GM19035 (cell line): ENCODE results near the gene CPPED1.

Source experiments
- ATAC-seq: cut with Tn5 transposase; IDR thresholded peaks from one replicate; pipeline ENCODE4 v1.9.1; 2021; ENCODE audit not compliant: unreplicated experiment

The CPPED1 gene

DNA sequence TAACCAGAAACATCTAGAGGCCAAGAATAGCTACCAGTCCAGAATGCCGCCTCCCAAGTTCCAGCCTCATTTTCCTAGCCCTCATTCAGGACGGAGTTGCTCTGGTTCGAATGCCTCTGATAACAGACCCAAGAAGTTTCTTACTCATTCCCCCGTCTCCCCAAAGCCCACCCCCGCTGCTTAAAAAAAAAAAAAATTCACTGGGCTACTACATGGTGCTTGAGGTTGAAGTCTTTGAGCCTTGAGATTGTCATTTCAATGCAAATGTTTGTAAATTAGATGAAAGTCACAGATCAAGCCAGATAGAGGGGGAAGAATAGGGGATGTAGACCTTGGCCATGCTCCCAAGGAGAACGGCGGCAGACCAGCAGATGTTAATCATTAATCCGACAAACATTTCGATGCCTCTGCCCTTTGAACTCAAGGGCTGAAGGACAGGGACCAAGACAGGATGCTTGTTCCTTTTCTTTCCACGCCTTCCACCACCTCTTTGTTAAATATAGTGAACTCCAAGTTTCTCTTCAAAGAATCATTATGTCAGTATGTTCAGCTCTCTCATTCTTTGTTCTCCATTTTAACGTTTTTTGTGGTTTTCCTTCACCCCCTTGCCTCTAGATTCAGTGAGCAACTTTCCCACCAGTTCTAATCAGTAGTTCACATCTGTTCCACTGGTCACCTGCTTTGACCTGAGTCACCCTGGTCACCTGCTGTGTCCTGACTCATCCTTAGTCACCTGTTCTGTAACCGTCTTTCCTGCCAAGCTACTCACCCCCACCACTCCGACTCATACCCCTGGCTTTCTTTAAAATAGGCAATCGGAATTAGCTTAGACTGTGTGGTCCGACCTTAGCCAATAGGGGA is 190.3 kb downstream of the CPPED1 start:
- ATAC-seq = no peak

DNA sequence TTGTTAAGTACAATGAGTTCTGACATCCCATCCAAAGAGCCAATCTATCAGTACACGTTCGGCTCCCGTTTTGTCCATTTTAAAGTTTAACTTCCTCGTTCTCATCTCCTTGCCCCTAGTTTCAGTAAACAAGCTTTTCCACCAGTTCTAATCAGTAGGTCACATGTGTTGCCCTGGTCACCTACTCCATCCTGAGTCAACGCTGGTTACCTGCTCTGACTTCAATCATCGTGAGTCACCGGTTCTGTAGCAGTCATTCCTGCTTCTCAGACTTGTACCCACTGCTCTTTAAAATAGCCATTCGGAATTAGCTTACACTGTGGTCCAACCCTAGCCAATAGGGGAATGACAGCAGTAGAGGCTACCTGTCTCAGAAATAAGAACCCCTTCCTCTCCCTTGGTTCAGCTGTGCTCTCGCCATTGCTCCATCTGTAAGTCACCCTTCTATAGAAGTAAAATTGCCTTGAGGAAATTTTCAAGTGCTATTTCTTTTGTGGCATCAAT is 191.0 kb downstream of the CPPED1 start:
- ATAC-seq = no peak

DNA sequence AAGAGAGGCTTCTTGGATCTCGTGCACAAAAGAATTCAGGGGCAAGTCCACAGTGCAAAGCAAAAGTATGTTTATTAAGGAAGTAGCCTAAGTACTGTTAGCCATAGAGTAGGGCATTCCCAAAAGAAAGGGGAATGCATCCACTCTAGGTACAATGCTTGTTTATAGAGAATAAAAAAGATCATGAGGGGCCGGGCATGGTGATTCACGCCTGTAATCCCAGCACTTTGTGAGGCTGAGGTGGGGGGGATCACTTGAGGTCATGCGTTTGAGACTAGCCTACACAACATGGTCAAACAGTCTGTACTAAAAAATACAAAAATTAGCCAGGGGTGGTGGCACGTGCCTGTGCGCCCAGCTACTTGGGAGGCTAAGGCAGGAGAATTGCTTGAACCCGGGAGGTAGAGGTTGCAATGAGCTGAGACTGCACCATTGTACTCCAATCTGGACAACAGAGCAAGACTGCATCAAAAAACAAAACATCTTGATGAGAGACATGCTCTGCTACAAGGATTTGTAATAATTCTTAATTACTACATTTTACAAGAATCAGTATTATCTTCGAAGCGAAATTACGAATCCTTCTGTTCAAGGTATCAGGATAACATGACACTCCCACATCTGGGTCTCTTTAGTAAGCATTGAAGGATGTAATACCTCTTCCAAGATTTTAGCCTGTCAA is 191.6 kb downstream of the CPPED1 start:
- ATAC-seq = no peak

DNA sequence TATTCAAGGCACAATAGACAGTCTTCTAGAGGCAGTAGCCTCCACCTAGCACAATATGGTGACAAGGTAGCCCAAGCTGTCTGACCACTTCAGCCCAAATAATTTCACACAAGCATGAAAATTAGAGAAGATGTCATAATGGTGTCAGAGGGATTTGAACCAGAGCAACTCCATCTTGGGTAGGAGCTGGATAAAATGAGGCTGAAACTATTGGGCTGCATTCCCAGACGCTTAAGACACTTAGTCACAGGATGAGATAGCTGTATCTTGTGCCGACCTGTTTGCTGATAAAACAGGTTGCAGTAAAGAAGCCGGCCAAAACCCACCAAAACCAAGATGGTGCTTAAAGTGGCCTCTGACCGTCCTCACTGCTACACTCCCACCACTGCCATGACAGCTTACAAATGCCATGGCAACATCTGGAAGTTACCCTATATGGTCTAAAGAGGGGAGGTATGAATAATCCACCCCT is 192.6 kb downstream of the CPPED1 start:
- ATAC-seq = no peak

DNA sequence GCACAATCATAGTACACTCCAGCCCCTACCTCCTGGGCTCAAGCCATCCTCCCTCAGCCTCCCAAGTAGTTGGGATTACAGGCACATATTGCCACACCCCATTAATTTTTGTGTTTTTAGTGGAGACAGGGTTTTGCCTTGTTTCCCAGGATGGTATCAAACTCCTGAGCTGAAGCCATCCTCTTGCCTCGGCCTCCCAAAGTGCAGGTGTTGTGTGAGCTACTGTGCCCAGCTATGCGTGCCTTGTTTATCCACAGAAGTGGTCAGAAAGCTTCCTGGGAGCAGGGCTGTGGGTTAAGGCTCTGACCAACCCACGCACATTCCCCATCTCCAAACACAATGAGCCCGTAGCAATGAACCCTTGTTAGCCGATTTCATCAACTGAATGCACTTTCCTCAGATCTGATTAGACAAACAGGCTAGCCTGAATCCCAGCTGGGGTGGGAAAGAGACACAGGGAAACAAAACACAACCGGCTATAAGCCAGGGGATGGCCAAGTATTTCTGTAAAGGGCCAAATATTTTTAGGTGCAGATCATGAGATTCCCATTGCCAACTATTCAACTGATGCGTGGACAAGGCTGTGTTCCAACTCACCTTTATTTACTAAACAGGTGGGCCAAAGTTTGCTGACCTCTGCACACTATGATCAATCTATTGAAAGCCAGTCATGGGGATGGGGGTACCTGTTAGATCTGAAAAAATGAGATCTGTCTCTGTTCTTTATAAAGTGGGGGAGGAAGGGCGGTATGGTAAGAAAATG is 193.6 kb downstream of the CPPED1 start:
- ATAC-seq = no peak
